ENCODE results near the gene TRIM37. TPM values are rescaled to one million over a fixed set of nuclear protein-coding genes. Genes with fewer than 3 reads are reported as not detected.
"Not testable (repeated sequence)": the region's sequence is repeated elsewhere in the genome, so short reads cannot be mapped to it uniquely, and the experiment has no call there.

Gene TRIM37
- total RNA-seq, 1 donor from 2014 or later: 20.3 TPM

DNA sequence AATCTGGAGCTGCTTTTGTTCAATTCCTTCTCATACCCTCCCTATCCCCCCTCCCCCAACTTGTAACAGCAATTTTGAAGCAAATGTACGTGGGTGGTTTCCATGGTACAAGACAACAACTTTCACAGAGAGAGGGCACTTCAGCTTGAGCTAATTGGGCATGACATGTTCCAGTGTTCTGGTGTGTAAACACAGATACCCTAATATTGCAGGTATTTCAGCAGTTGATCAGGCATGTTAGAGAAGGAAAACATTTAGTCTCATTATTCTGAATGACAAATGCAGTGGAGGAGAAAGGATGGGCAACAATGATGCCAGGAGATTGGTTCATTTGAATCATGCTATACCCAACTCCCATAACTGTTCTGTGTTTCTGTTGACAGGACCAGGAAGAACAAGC is 137.5 kb downstream of the TRIM37 start:
- TF ChIP-seq, protein P1, sequence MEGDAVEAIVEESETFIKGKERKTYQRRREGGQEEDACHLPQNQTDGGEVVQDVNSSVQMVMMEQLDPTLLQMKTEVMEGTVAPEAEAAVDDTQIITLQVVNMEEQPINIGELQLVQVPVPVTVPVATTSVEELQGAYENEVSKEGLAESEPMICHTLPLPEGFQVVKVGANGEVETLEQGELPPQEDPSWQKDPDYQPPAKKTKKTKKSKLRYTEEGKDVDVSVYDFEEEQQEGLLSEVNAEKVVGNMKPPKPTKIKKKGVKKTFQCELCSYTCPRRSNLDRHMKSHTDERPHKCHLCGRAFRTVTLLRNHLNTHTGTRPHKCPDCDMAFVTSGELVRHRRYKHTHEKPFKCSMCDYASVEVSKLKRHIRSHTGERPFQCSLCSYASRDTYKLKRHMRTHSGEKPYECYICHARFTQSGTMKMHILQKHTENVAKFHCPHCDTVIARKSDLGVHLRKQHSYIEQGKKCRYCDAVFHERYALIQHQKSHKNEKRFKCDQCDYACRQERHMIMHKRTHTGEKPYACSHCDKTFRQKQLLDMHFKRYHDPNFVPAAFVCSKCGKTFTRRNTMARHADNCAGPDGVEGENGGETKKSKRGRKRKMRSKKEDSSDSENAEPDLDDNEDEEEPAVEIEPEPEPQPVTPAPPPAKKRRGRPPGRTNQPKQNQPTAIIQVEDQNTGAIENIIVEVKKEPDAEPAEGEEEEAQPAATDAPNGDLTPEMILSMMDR (IDR thresholded peaks at IDR 0.05): no peak
- peak; percentile 77 for ATAC-seq
- peaks cover 4% of the 10 kb centered on the region for H3K4me1 ChIP-seq
- no peaks in the 10 kb centered on the region for H3K27me3 ChIP-seq
- no peak overlapping the region for H3K4me3 ChIP-seq
- intact Hi-C loops (cut with DNase I): no loop called here
- H3K36me3 ChIP-seq: no peaks in the 10 kb centered on the region
- no peak for DNase-seq
- H3K27ac ChIP-seq: no peak overlapping the region
- H3K9me3 ChIP-seq: no peaks in the 10 kb centered on the region

DNA sequence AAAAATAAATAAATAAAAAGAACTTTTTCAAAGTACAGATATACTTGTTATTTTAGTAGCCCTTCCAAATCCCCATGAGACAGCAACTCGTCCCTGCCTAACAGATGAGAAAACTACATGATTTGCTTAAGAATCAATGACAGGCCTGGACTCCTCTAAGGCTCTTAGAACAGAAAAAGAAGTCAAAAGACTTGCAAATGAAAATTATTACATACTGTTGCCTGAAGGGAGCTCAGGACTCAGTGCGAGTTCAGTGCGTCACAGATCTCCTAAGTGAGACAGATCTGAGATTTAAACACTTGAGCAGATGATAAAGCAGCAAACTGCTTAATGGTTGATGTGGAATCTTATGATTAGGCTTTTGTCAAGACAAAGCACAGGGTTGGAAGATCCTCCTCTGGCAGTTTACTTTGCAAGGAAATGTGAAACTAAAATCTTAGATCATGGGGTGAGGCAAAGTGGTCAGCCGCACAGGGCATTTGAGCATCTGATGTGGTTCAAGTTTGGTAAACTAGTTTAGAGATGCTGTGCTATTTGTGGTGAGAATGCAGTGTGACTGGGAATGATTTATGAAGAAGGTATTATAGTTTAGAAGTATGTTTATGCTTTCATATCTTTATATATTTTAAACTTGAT is 138.1 kb downstream of the TRIM37 start:
- TF ChIP-seq, protein P1 (IDR thresholded peaks at IDR 0.05): no peak
- no peak overlapping the region for H3K4me3 ChIP-seq
- ATAC-seq (no peak), DNase-seq (no peak)
- no peaks in the 10 kb centered on the region for H3K9me3 ChIP-seq
- H3K36me3 ChIP-seq: no peaks in the 10 kb centered on the region
- H3K27ac ChIP-seq: no peak overlapping the region
- no peaks in the 10 kb centered on the region for H3K27me3 ChIP-seq
- H3K4me1 ChIP-seq: peaks cover 4% of the 10 kb centered on the region
- intact Hi-C loops (cut with DNase I): no loop called here

DNA sequence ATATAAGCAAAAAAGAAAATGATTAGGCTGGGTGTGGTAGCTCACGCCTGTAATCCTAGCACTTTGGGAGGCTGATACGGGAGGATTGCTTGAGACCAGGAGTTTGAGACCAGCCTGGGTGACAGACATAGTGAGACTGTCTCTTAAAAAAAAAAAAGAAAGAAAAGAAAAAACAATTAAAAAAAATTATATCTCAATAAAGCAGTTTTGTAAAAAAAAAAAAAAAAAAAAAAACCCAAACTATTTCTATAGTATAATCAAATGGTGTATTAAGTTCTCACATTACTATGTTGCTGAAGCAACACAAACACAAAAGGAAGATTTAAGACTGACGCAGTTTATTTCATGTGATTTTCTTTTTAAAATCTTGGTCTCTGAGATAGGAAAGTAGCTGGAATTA is 140.5 kb downstream of the TRIM37 start:
- H3K36me3 ChIP-seq: no peaks in the 10 kb centered on the region
- DNase-seq (no peak), ATAC-seq (no peak)
- intact Hi-C loops (cut with DNase I): no loop called here
- TF ChIP-seq, protein P1 (IDR thresholded peaks at IDR 0.05): no peak
- H3K4me3 ChIP-seq: no peak overlapping the region
- H3K27ac ChIP-seq: no peak overlapping the region
- no peaks in the 10 kb centered on the region for H3K27me3 ChIP-seq
- no peaks in the 10 kb centered on the region for H3K9me3 ChIP-seq
- peaks cover 4% of the 10 kb centered on the region for H3K4me1 ChIP-seq

DNA sequence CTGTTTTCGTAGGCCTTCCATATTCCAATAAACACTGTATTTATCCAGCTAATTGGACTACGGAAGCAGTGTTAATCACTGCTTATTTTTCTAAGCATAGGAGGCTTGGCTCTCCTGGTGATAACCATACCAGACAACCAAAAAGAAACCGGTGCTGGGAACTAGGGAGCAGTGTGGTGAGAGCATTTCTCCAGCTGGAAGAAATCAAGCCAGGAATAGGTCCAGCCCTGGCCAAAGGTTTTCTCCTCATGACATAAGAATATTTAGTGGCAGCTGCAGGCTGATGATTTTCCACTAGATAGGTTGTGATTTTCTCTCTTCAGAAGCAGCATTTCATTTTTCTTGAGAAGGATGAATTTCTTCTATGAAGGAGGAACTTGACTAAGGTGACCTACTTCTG is 141.5 kb downstream of the TRIM37 start:
- intact Hi-C loops (cut with DNase I): no loop called here
- H3K4me3 ChIP-seq: no peak overlapping the region
- H3K36me3 ChIP-seq: no peaks in the 10 kb centered on the region
- H3K9me3 ChIP-seq: no peaks in the 10 kb centered on the region
- TF ChIP-seq, protein P1 (IDR thresholded peaks at IDR 0.05): no peak
- no peaks in the 10 kb centered on the region for H3K27me3 ChIP-seq
- H3K4me1 ChIP-seq: peaks cover 4% of the 10 kb centered on the region
- no peak for ATAC-seq
- no peak overlapping the region for H3K27ac ChIP-seq
- DNase-seq: no peak

DNA sequence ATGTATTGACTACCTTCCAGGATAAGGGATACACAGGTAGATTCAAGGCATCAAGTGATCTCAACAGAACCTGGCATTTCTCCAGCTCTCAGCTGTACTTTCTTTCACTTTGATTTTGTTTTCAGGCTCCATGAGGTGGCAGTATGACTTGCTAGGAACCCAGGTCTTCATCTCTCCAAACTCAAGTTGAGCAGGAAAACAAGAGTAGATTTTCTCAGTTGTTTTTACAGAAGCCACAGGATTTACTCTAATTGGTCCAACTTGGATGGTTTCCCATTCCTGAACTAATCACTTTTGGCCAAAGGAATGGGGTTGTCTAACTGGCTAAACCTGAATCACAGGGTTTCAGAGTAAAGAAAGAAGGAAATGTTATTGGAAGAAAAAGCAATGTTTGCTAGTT is 146.6 kb downstream of the TRIM37 start:
- no peaks in the 10 kb centered on the region for H3K4me1 ChIP-seq
- H3K27me3 ChIP-seq: no peaks in the 10 kb centered on the region
- no peaks in the 10 kb centered on the region for H3K9me3 ChIP-seq
- DNase-seq (no peak), ATAC-seq (peak; percentile 62)
- H3K27ac ChIP-seq: no peak overlapping the region
- no peaks in the 10 kb centered on the region for H3K36me3 ChIP-seq
- H3K4me3 ChIP-seq: no peak overlapping the region
- TF ChIP-seq, protein P1 (IDR thresholded peaks at IDR 0.05): peak; percentile 22
- intact Hi-C loops (cut with DNase I): no loop called here

DNA sequence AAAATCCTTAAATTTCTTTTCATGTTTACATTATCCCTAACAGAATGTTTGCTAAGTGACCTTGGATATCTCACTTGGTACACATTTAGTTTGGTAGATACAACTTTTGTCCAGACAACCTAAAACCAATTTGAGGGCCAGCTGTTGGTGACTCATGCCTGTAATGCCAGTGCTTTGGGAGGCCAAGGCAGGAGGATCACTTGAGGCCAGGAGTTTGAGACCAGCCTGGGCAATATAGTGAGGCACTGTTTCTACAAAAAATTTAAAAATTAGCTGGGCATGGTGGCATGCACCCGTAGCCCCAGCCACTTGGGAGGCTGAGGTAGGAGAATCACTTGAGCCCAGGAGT is 149.0 kb downstream of the TRIM37 start:
- H3K27ac ChIP-seq; H3K4me3 ChIP-seq; H3K4me1 ChIP-seq; H3K27me3 ChIP-seq; intact Hi-C loops (cut with DNase I); H3K36me3 ChIP-seq; ATAC-seq; H3K9me3 ChIP-seq; DNase-seq: not testable (repeated sequence)
